Neural progenitor cell (in vitro differentiated cells): Measurements from ENCODE around the gene ARVCF. TPM values are rescaled to one million over a fixed set of nuclear protein-coding genes. Genes with fewer than 3 reads are reported as not detected.

Experiments used
- DNase-seq: peaks from one replicate; pipeline ENCODE4 v3.0.0-alpha.2; 2016; ENCODE audit warnings: low spot score
- H2AFZ ChIP-seq: fragments of 200-600 bp; sonication (generic); replicated peaks from 2 replicates; pipeline ENCODE4 v1.6.1; 2016; ENCODE audit warnings: antibody characterized with exemption
- H3F3A ChIP-seq: fragments of 200-600 bp; sonication (generic); 2 replicates; pipeline ENCODE4 v1.6.1; 2016; ENCODE audit warnings: antibody characterized with exemption, low read depth
- H3K27ac ChIP-seq: fragments of 200-600 bp; sonication (generic); 2 replicates; pipeline ENCODE4 v1.5.1; 2016; ENCODE audit warnings: mild to moderate bottlenecking
- H3K27me3 ChIP-seq: fragments of 200-600 bp; sonication (generic); 2 replicates; pipeline ENCODE4 v1.6.1; 2016; ENCODE audit warnings: mild to moderate bottlenecking, moderate library complexity
- H3K36me3 ChIP-seq: fragments of 200-600 bp; sonication (generic); 2 replicates; pipeline ENCODE4 v1.5.1; 2016
- H3K4me1 ChIP-seq: fragments of 200-600 bp; sonication (generic); 2 replicates; pipeline ENCODE4 v1.6.1; 2016; ENCODE audit warnings: mixed run types
- H3K4me2 ChIP-seq: fragments of 200-600 bp; sonication (generic); 2 replicates; pipeline ENCODE4 v1.6.1; 2016
- H3K4me3 ChIP-seq: fragments of 200-600 bp; sonication (generic); 2 replicates; pipeline ENCODE4 v1.5.1; 2016
- H3K79me2 ChIP-seq: fragments of 200-600 bp; sonication (generic); 2 replicates; pipeline ENCODE4 v1.6.1; 2016; ENCODE audit warnings: low read depth
- H3K9ac ChIP-seq: fragments of 200-600 bp; sonication (generic); 2 replicates; pipeline ENCODE4 v1.6.1; 2016
- H3K9me3 ChIP-seq: fragments of 200-600 bp; sonication (generic); 2 replicates; pipeline ENCODE4 v1.5.1; 2016; ENCODE audit warnings: low read depth
- H4K20me1 ChIP-seq: fragments of 200-600 bp; sonication (generic); 2 replicates; pipeline ENCODE4 v1.6.1; 2016; ENCODE audit warnings: low read depth
- H3K27ac Mint-ChIP-seq: 3 replicates; pipeline ENCODE4 v1.8.0; 2021; ENCODE audit warnings: mixed read lengths
- H3K27me3 Mint-ChIP-seq: 2 replicates; pipeline ENCODE4 v1.8.0; 2022; ENCODE audit warnings: low read depth, mild to moderate bottlenecking, inconsistent platforms, moderate library complexity, mixed read lengths; ENCODE audit not compliant: insufficient read depth
- H3K36me3 Mint-ChIP-seq: 3 replicates; pipeline ENCODE4 v1.8.0; 2021; ENCODE audit warnings: mixed read lengths
- H3K4me1 Mint-ChIP-seq: 3 replicates; pipeline ENCODE4 v1.8.0; 2021; ENCODE audit warnings: mixed read lengths
- H3K4me3 Mint-ChIP-seq: 3 replicates; pipeline ENCODE4 v1.8.0; 2021; ENCODE audit warnings: mild to moderate bottlenecking, moderate library complexity, mixed read lengths
- H3K9me3 Mint-ChIP-seq: 3 replicates; pipeline ENCODE4 v1.8.0; 2020; ENCODE audit warnings: mixed read lengths
- CTCF ChIP-seq: fragments of 200-600 bp; sonication (generic); IDR thresholded peaks from 2 replicates; pipeline ENCODE4 v1.5.1; 2017; ENCODE audit warnings: antibody characterized with exemption, mild to moderate bottlenecking
- EZH2 ChIP-seq: fragments of 200-600 bp; sonication (generic); IDR thresholded peaks from 2 replicates; pipeline ENCODE4 v1.6.1; 2017; ENCODE audit warnings: antibody characterized with exemption, mild to moderate bottlenecking, moderate library complexity
- EZH2phosphoT487 ChIP-seq: fragments of 200-600 bp; sonication (generic); IDR thresholded peaks from 2 replicates; pipeline ENCODE4 v1.6.1; 2017; ENCODE audit warnings: antibody characterized with exemption
- total RNA-seq: library from RNA; depleted of rRNA; stranded (reverse); fragments of >200 nt; gene quantifications from 2 replicates; pipeline ENCODE4 v1.2.3, GENCODE V29; 2015; ENCODE audit warnings: low replicate concordance

The ARVCF gene
- total RNA-seq, 1 donor from 2014 or later, result 35.4 TPM

DNA sequence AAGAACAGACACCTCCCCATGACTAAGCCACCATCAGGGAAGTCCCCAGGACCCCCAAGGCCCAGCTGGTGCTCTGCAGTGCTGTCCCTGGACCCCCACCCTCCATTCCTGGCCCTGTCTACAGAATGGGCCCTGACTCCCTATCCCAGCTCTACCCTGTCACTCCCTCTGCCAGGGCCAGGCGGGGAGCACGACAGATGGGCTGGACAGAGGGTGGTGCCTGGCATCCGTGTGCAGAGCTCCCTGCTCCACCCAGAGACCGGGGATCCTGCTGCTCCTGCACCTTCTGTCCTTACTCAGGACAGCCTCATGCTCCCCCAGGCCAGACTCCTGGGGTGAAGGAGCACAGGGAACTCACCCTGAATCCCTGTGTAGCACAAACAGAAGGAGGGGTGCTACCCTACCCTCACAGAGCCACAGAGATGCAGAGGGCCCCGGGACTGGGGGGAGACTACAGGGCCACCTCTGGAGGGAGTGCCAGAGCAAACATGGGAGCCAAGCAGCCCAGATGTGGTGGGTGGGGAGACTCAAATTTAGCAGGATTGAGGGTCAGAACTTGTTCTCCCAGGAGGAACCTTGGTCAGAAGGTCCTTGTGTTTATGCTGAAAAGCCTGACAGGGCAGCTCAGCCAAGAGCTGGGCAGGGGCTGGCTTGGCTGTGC is 2.0 kb downstream of the ARVCF start:
- peaks cover 12% of the 10 kb centered on the region for H3K4me1 Mint-ChIP-seq
- H3K27me3 ChIP-seq, result peaks cover 59% of the 10 kb centered on the region
- H3K27ac Mint-ChIP-seq, result no peak overlapping the region
- H3K9me3 Mint-ChIP-seq, result no peaks in the 10 kb centered on the region
- H3K4me3 Mint-ChIP-seq, result peak overlapping the region; percentile 81
- H4K20me1 ChIP-seq, result peaks cover 20% of the 10 kb centered on the region
- peaks cover 22% of the 10 kb centered on the region for H3K27me3 Mint-ChIP-seq
- H3K4me3 ChIP-seq, result no peak overlapping the region
- peaks cover 8% of the 10 kb centered on the region for H3F3A ChIP-seq
- H3K4me2 ChIP-seq, result no peak overlapping the region
- no peaks in the 10 kb centered on the region for H3K9me3 ChIP-seq
- H3K79me2 ChIP-seq, result no peaks in the 10 kb centered on the region
- H3K36me3 Mint-ChIP-seq, result no peaks in the 10 kb centered on the region
- H3K4me1 ChIP-seq, result peaks cover 5% of the 10 kb centered on the region
- no peak overlapping the region for H3K9ac ChIP-seq
- no peak for DNase-seq
- no peak for TF ChIP-seq CTCF
- no peak for TF ChIP-seq EZH2
- no peak for TF ChIP-seq EZH2phosphoT487
- no peaks in the 10 kb centered on the region for H3K36me3 ChIP-seq
- no peak overlapping the region for H3K27ac ChIP-seq
- H2AFZ ChIP-seq, result no peak overlapping the region

- peaks cover 5% of the 10 kb centered on the region for H3K4me1 ChIP-seq
- no peak overlapping the region for H3K4me2 ChIP-seq
- H3K9me3 Mint-ChIP-seq, result no peaks in the 10 kb centered on the region
- H3K4me1 Mint-ChIP-seq, result peaks cover 12% of the 10 kb centered on the region
- no peak overlapping the region for H3K4me3 ChIP-seq
- TF ChIP-seq EZH2phosphoT487 (no peak), CTCF (peak; percentile 86), EZH2 (no peak)
- no peak overlapping the region for H3K9ac ChIP-seq
- H3K27ac Mint-ChIP-seq, result no peak overlapping the region
- H3K9me3 ChIP-seq, result no peaks in the 10 kb centered on the region
- peaks cover 18% of the 10 kb centered on the region for H3K27me3 Mint-ChIP-seq
- H3K36me3 ChIP-seq, result no peaks in the 10 kb centered on the region
- H3K27ac ChIP-seq, result no peak overlapping the region
- peaks cover 46% of the 10 kb centered on the region for H3K27me3 ChIP-seq
- peak; percentile 92 for DNase-seq
- H4K20me1 ChIP-seq, result peaks cover 20% of the 10 kb centered on the region
- H2AFZ ChIP-seq, result peak overlapping the region; percentile 70
- H3K36me3 Mint-ChIP-seq, result no peaks in the 10 kb centered on the region
- H3F3A ChIP-seq, result peaks cover 8% of the 10 kb centered on the region
- H3K4me3 Mint-ChIP-seq, result no peak overlapping the region
- no peaks in the 10 kb centered on the region for H3K79me2 ChIP-seq
Measured at GRCh38 chr22:20013382-20013871, 3.2 kb downstream of the ARVCF start.

DNA sequence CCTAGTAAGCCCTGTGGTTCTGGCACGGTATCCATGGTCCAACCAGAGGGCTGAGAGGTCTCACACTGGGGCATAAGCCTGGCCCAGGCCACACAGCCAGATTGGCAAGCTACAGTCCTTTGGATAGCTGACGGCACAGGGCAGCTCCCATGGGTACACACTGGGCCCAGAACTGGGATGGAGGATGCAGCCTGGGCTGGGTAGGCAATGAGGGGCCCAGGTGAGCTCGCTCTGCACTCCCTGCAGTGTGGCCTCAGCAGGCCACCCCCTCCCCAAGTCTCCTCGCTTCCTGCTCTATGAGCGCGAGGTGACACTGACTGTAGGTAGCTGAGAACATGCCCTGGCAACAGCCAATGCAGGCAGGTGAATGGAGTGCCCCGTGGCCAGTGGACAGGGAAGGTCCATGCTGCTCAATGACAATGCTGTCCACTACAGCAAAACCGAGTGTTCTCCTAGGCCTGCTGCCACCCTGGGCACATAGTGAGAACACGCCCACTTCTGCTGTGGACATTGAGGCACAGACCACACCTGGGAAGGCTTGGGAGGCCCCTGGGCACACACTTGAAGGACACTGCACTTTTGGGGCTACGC is 3.8 kb downstream of the ARVCF start:
- Mint-ChIP-seq H3K36me3 (no peaks in the 10 kb centered on the region), H3K27ac (no peak overlapping the region), H3K27me3 (peaks cover 12% of the 10 kb centered on the region), H3K4me1 (peaks cover 13% of the 10 kb centered on the region), H3K4me3 (no peak overlapping the region), H3K9me3 (no peaks in the 10 kb centered on the region)
- no peak overlapping the region for H3K27ac ChIP-seq
- no peaks in the 10 kb centered on the region for H3K36me3 ChIP-seq
- DNase-seq, result no peak
- peaks cover 6% of the 10 kb centered on the region for H3K4me1 ChIP-seq
- no peak overlapping the region for H3K9ac ChIP-seq
- H3K4me3 ChIP-seq, result no peak overlapping the region
- no peak for TF ChIP-seq EZH2
- TF ChIP-seq EZH2phosphoT487, result no peak
- TF ChIP-seq CTCF, result no peak
- H4K20me1 ChIP-seq, result peaks cover 17% of the 10 kb centered on the region
- peaks cover 8% of the 10 kb centered on the region for H3F3A ChIP-seq
- H3K4me2 ChIP-seq, result no peak overlapping the region
- H2AFZ ChIP-seq, result peak overlapping the region; percentile 70
- H3K79me2 ChIP-seq, result no peaks in the 10 kb centered on the region
- no peaks in the 10 kb centered on the region for H3K9me3 ChIP-seq
- H3K27me3 ChIP-seq, result peaks cover 40% of the 10 kb centered on the region
